T-helper 2 cell treated with Interferon-gamma antibody and Interleukin-4, amounts not matched to agents 5 μg/mL and 100 μg/mL, for 36 hours (primary cell): ENCODE results near the gene TNN.

Source experiments
- DNase-seq: peaks from one replicate; pipeline ENCODE4 v3.0.0; 2021; ENCODE audit warnings: low spot score
- H3K27ac Mint-ChIP-seq: one replicate; pipeline ENCODE4 v1.8.0; 2021; ENCODE audit warnings: mild to moderate bottlenecking, mixed read lengths
- H3K27me3 Mint-ChIP-seq: one replicate; pipeline ENCODE4 v1.8.0; 2021; ENCODE audit warnings: low read depth, mixed read lengths
- H3K36me3 Mint-ChIP-seq: one replicate; pipeline ENCODE4 v1.8.0; 2021; ENCODE audit warnings: low read depth, mixed read lengths
- H3K4me1 Mint-ChIP-seq: one replicate; pipeline ENCODE4 v1.8.0; 2021; ENCODE audit warnings: low read depth, mixed read lengths
- H3K4me3 Mint-ChIP-seq: one replicate; pipeline ENCODE4 v1.8.0; 2022; ENCODE audit warnings: mild to moderate bottlenecking, moderate library complexity, mixed read lengths
- H3K9me3 Mint-ChIP-seq: one replicate; pipeline ENCODE4 v1.8.0; 2021; ENCODE audit warnings: mixed read lengths

The TNN gene

DNA sequence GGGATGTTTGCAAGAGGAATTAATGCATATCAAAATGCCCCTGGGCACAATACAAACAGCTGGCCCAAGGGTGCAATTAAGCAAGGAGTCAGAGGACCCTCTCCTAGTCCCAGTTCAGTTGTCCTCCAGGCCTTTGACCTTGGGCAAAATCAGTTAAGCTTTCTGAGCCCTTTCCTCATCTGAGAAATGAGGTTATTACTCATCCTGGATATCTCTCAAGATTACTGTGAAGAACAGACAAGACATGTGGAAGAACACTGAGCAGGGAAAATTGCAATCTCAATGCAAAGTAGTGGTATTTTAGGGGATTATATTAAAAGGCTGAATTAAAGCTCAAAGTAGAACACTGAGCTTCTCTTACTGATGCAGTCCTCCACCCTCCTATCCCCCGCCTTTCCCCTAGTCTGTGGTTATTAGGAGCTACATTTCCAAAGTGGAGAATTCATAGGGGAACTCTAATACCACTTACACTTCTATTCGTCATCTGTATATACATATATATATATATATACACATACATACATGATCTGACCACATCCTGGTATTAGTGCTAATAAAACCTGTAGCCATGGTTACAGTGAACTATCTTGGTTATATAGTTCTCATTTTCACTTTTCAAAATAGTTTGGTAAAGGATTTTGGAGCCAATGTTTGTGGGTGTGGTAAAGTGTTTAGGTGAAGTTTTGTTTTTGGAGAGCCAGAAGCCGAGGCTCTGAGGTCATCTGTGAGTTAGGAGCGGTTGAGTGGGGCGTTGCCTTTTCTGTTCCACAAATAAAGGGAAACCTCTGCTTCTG is 106.9 kb downstream of the TNN start:
- no peak overlapping the region for H3K4me3 Mint-ChIP-seq
- peaks cover 5% of the 10 kb centered on the region for H3K9me3 Mint-ChIP-seq
- H3K27ac Mint-ChIP-seq, result peak overlapping the region; percentile 21
- no peak for DNase-seq
- H3K36me3 Mint-ChIP-seq, result peaks cover 79% of the 10 kb centered on the region
- H3K27me3 Mint-ChIP-seq, result no peaks in the 10 kb centered on the region
- peaks cover 52% of the 10 kb centered on the region for H3K4me1 Mint-ChIP-seq

DNA sequence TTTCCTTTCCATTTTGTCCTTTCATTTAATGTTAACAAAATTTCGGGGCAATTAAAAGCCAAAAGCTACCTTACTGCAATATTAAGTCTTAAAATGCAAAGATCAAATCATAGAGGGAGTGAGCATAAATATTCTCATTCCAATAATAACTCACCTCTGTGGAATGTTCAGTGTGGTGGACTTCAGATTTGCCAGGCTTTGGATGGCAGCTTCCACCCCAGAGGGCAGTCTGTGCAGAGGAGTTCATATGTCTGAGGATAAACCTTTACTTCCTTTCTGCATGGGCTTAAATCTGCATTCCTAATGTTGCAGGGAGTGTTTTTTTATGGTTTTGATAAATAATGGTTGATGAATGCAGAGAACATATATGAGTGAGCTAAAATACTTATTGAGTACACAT is 108.6 kb downstream of the TNN start:
- H3K4me1 Mint-ChIP-seq, result peaks cover 44% of the 10 kb centered on the region
- peaks cover 5% of the 10 kb centered on the region for H3K9me3 Mint-ChIP-seq
- no peak overlapping the region for H3K4me3 Mint-ChIP-seq
- no peak for DNase-seq
- H3K27ac Mint-ChIP-seq, result no peak overlapping the region
- peaks cover 74% of the 10 kb centered on the region for H3K36me3 Mint-ChIP-seq
- H3K27me3 Mint-ChIP-seq, result no peaks in the 10 kb centered on the region

DNA sequence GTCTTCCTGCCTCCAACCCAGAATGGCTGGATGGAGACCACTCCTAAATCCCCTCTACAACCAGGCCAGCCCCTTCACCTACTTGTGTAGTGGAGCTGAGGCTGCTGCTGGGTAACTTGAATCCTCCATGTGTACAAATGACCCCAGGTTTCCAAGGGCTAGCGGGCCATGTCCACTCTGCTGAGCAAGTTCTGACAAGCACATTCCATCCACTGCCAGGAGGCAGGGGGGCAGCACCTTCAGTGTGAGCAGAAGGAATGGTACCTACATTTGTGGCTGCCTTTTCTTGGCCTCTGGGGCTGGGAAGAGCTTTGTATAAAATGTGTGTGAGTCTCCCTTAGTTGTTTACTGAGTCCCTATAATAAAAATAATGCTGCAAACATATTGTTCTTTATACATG is 110.4 kb downstream of the TNN start:
- H3K4me1 Mint-ChIP-seq, result peaks cover 48% of the 10 kb centered on the region
- H3K4me3 Mint-ChIP-seq, result no peak overlapping the region
- H3K36me3 Mint-ChIP-seq, result peaks cover 75% of the 10 kb centered on the region
- H3K27ac Mint-ChIP-seq, result peak overlapping the region; percentile 22
- H3K9me3 Mint-ChIP-seq, result peaks cover 5% of the 10 kb centered on the region
- no peak for DNase-seq
- H3K27me3 Mint-ChIP-seq, result no peaks in the 10 kb centered on the region

DNA sequence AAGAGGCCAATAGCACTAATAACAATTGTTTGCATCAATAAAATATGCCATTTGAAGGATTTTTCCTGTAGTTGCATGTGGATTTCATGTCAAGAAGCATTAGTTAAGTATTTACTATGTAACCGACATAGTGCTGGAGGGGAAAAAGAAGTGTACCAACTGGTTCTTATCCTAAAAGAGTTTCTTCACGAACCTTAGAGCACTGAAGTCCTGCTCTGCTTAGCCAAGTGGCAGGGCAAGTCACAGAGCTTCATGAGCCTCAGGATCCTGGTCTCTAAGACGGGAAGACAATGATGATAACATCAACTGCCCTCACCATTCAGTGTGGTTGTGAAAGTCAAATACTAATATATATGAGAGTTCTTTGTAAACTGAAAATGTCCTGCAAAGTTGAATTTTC is 110.8 kb downstream of the TNN start:
- Mint-ChIP-seq H3K4me3 (no peak overlapping the region), H3K36me3 (peaks cover 74% of the 10 kb centered on the region), H3K27me3 (no peaks in the 10 kb centered on the region), H3K27ac (peak overlapping the region; percentile 22), H3K9me3 (peaks cover 5% of the 10 kb centered on the region), H3K4me1 (peaks cover 51% of the 10 kb centered on the region)
- no peak for DNase-seq

DNA sequence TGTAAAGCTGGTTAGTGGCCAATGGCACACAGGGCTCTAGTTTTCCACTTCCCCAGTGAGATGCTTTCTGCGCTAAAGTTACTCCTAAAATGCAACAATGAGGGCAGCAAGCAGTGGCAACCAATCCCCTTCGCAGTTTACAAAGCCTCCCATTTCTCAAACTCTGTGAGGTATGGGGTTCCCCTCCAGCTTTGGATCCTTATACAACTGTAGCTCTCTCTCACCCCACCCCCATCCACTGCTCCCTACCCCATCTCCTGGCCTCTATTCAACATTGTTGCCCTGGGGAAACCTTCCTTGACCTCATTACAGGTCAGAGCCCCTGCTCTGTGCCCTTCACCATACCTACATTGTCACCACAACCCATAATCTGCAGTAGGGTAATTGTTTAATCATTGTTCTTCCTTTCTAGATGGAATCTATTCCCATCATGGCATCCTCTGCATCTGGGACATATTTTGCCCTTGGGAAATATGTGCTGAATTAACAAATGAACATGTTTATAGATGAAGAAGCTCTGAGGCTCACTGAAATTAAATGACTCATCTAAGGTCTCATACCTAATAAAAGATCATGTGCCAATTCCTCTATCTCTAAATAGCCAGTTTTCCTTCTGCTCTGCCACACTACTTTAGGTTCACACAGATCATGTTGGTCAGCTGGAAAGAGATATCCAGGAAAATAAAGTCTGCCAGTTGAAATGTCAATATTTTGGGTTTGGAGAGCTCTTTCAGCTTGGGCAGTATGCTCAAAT is 112.4 kb downstream of the TNN start:
- Mint-ChIP-seq H3K27me3 (no peaks in the 10 kb centered on the region), H3K36me3 (peaks cover 71% of the 10 kb centered on the region), H3K9me3 (peaks cover 5% of the 10 kb centered on the region), H3K4me1 (peaks cover 47% of the 10 kb centered on the region), H3K27ac (peak overlapping the region; percentile 35), H3K4me3 (no peak overlapping the region)
- no peak for DNase-seq

DNA sequence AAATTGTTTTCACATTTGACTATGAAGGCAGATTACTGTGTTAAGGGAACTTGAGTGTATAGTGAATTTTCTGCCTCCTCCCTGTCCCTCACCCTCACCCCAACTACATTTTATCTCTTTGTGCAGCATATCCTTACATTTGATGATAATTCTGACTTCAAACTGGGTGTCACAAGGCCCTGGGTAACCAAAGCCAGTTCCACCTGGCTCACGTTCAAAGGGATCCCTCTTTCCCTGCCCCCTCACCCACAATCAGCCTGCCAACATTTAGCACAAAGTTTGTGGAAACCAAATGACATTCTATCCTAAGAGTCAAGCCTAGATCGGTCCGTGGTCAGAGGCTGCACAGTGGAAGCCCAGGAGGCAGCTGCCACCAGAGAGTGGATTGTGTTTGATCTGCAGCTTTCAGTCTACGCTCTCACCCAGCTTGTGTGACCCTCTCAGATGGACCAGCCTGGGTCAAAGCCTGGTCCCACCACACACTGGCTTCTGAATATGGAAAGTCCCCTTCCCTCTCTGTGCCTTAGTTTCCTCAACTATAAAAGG is 114.6 kb downstream of the TNN start:
- Mint-ChIP-seq H3K4me1 (peaks cover 65% of the 10 kb centered on the region), H3K27ac (peak overlapping the region; percentile 18)

DNA sequence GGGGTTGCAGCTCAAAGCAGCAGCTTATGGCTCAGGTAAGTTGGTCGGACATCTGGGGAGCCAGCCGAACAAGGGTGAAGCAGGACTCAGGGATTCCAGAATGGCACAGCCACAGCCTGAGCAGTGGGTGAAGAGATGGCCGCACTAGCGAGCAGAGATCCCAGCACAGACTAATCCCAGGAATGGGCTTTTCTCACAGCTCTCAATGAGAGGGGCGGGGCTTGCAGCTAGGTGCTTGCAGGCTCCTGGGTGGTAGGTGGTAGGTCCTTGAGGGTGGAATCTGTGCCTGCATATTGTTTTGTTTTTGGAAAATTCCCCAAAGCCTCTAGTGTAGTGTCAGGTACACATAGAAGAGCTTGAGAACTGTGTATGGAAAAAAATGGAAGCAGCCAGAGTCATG is 116.0 kb downstream of the TNN start:
- H3K27ac Mint-ChIP-seq, result no peak overlapping the region
- H3K4me1 Mint-ChIP-seq, result peaks cover 73% of the 10 kb centered on the region
- H3K9me3 Mint-ChIP-seq, result no peaks in the 10 kb centered on the region
- peaks cover 75% of the 10 kb centered on the region for H3K36me3 Mint-ChIP-seq
- no peak overlapping the region for H3K4me3 Mint-ChIP-seq
- no peak for DNase-seq
- H3K27me3 Mint-ChIP-seq, result no peaks in the 10 kb centered on the region

More for the DNA sequence above, 114.6 kb downstream of the TNN start:
- Mint-ChIP-seq H3K27me3 (no peaks in the 10 kb centered on the region), H3K4me3 (no peak overlapping the region), H3K36me3 (peaks cover 74% of the 10 kb centered on the region), H3K9me3 (no peaks in the 10 kb centered on the region)
- DNase-seq, result no peak

DNA sequence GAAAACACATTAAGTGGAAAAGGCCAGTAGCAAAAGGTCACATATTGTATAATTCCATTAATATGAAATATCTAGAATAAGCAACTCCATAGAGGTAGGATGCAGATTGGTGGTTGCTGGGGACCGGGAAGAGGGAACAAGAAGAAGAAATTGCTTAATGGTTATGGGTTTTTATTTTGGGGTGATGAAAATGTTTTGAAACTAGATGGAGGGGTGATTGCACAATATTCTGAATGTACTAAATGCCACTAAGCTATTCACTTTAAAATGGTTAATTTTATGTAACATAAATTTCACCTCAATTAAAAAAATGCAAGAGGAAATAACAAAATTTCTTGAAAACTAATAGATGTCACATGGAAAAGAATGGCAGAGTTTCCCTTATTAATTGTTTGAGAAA is 118.3 kb downstream of the TNN start:
- no peak for DNase-seq
- H3K27me3 Mint-ChIP-seq, result no peaks in the 10 kb centered on the region
- no peak overlapping the region for H3K27ac Mint-ChIP-seq
- H3K4me3 Mint-ChIP-seq, result peak overlapping the region; percentile 98
- peaks cover 80% of the 10 kb centered on the region for H3K4me1 Mint-ChIP-seq
- no peaks in the 10 kb centered on the region for H3K9me3 Mint-ChIP-seq
- H3K36me3 Mint-ChIP-seq, result peaks cover 87% of the 10 kb centered on the region

DNA sequence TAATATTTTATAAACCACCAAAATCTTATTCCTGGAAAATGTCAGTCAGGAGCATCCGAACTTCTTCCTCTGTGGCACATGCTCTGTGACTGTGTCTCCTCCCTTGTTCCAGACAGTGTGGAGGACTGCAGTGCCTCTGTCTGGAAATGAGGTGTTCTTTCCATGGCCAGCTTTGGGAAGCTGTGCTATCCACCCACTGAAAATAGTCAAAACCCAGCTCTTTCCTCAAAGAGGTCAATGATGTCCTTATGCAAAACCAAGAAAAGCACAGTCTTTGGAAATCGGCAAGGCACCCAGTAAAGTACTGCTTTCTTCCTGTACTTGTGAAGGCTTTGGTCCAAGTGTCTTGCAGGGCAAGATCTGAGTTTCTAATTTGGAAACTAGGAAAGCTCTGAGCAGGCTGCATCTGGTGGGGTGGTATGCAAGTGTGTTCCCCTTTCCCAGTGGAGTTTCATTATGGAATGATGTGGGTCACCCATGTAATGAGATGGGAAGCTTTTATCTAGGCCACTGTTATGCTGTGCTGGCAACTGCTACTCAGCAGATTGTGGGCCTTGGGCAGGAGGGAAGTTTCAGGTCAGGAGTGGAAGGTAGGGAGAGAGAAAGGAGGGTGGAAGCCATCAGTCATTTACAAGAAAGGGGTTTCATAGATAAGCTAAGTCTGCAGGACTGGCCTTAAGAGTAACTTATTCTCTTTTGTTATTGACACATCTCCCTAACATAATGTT is 119.0 kb downstream of the TNN start:
- Mint-ChIP-seq H3K27ac (peak overlapping the region; percentile 61), H3K4me1 (peaks cover 79% of the 10 kb centered on the region), H3K9me3 (no peaks in the 10 kb centered on the region), H3K36me3 (peaks cover 87% of the 10 kb centered on the region), H3K4me3 (peak overlapping the region; percentile 98), H3K27me3 (no peaks in the 10 kb centered on the region)
- DNase-seq, result no peak

DNA sequence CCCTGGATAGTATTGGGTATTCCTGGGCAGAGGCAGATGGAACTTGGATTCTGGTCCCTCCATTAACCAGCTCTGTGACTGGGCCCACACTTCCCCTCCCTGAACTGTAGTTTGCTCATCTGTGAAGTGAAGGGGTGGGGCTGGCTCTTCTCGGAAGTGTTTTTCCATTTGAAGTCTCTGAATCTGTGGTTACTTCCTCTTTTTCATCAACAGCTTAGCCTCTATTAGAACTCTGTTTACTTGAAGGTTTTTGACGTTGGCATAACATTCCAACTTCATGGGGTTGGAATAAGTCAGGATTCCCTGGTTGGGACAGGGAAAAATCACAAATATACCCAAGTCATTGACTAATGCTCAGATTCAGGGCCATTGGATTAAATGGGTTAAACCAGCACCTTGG is 121.3 kb downstream of the TNN start:
- Mint-ChIP-seq H3K4me3 (peak overlapping the region; percentile 98), H3K27ac (peak overlapping the region; percentile 61), H3K4me1 (peaks cover 66% of the 10 kb centered on the region), H3K36me3 (peaks cover 75% of the 10 kb centered on the region), H3K27me3 (no peaks in the 10 kb centered on the region), H3K9me3 (no peaks in the 10 kb centered on the region)
- peak; percentile 69 for DNase-seq

DNA sequence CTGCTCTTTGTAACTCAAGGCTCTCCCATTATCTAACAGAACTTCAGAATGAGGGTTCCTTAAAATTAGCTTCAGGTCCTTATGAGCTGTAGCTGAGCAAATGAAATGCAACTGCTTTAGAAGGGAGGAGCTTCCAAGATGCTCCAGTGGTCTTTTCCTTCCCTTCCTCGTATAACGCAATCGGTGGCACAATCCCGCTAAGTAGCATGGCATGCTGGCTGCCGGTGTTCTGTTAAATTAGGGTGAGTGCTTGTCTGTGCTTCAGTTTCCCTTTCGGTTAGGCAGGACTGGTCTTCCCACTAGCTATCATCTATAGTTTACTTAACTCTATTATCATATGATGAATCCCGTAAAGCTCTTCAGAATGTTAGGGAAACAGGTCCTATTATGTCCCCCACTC is 124.0 kb downstream of the TNN start:
- Mint-ChIP-seq H3K4me1 (peaks cover 57% of the 10 kb centered on the region), H3K27ac (peak overlapping the region; percentile 61), H3K27me3 (no peaks in the 10 kb centered on the region), H3K4me3 (peak overlapping the region; percentile 98), H3K36me3 (peaks cover 54% of the 10 kb centered on the region), H3K9me3 (no peaks in the 10 kb centered on the region)
- DNase-seq, result no peak

DNA sequence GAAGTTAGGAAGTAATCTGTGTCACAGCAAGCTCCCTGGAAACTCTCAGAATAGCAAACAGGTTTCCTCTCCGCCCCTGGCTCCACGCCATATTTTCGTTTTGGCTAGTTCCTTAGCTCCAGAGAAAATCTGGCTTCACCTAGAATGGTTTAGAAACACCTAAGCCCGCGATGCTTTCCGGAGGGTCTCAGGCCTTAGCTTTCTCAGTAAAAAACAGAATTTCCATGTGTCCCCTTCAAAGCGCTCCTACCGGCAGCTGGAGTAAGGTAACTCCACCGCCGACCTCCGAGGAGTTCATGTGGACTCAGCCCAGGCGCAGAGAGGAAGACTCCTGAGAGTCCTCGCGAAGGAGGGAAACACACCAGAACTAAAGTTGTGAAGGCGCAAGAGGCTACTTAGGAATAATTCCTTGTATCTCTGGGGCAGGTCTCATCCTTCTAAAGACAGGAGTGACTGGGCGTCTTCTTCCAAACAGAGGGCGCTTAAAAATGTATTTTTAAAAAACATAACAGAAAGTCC is 124.5 kb downstream of the TNN start:
- no peaks in the 10 kb centered on the region for H3K9me3 Mint-ChIP-seq
- H3K4me3 Mint-ChIP-seq, result peak overlapping the region; percentile 98
- peaks cover 48% of the 10 kb centered on the region for H3K36me3 Mint-ChIP-seq
- peaks cover 52% of the 10 kb centered on the region for H3K4me1 Mint-ChIP-seq
- peak overlapping the region; percentile 61 for H3K27ac Mint-ChIP-seq
- H3K27me3 Mint-ChIP-seq, result no peaks in the 10 kb centered on the region
- peak; percentile 21 for DNase-seq

DNA sequence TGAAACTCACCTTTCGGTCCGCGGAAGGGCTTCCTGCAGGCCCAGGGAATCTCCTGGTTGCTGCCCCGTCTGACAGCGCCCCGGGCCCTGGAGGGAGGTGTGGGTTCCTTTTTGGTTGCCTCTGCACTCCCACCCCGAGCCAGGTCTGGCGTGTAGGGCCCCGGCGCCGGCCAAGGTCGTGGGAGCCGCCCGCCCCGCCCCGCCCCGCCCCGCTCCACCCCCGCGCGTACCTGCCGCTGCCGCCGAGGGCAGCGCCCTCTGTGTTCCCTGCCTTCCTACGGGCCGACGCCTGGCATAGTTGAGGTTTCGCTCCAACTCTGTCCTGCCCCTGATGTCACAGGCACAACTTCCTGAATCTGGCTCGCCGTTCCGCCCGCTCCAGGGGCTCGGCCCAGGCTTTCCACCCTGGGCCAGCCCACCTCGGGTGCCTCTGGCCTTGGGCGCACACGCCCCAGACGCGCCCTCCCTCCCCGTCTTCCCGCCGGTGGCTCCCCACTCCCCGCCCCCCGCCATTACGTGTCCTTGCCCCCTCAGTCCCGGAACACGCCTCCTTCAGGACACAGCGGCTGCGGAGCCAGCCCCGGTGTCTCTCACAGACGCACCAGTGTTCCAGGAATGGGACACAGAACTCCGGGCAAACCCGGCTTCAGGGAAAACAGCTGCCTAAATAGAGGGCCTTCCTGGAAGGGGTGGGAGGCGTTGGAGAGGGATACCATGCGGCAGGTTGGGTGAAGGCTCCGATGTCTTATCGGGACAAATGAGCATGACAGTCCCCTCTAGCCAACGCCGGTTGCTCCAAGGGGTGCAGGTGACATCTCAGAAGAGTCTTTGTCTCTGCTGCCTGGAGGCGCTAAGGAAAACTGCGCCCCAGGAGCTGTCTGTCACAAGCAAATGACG is 125.2 kb downstream of the TNN start, which contains the start of gene KIAA0040:
Gene KIAA0040 (minus strand): TSS at position 147 of the 897 bp plus-strand sequence. CDS start 31,763 bp downstream, outside the sequence.
- peak; percentile 54 for DNase-seq
- Mint-ChIP-seq H3K4me3 (peak within 1 kb of the TSS; percentile 98), H3K4me1 (peaks cover 52% of the 10 kb centered on the region), H3K27ac (peak within 1 kb of the TSS; percentile 67), H3K36me3 (peaks cover 41% of the 10 kb centered on the region), H3K27me3 (no peaks in the 10 kb centered on the region), H3K9me3 (no peaks in the 10 kb centered on the region)
